Measurements from ENCODE around the gene INSC. TPM values are rescaled to one million over a fixed set of nuclear protein-coding genes. Genes with fewer than 3 reads are reported as not detected.

Gene INSC
- total RNA-seq, 6 donors from 2014 or later, result 0.14 to 1.7 (median 1.0) TPM; not detected in 3

- 86 to 89% methylated on average over 1 of the region's 1 CpG for WGBS, 2 donors
- Histone ChIP-seq H3K27ac (no peak overlapping the region), H3K9me3 (no peaks in the 10 kb centered on the region), H3K36me3 (no peaks in the 10 kb centered on the region), H3K4me1 (no peaks in the 10 kb centered on the region), H3K4me3 (no peak overlapping the region), H3K27me3 (no peaks in the 10 kb centered on the region)
- no peak for ATAC-seq (ENCODE audit: low FRiP score in 2 of 2)
- TF ChIP-seq POLR2AphosphoS5 (IDR thresholded peaks at IDR 0.05), result no peak
- no peak for TF ChIP-seq POLR2A (IDR thresholded peaks at IDR 0.05)
- no peak for TF ChIP-seq EP300 (IDR thresholded peaks at IDR 0.05)
- TF ChIP-seq, protein P1, sequence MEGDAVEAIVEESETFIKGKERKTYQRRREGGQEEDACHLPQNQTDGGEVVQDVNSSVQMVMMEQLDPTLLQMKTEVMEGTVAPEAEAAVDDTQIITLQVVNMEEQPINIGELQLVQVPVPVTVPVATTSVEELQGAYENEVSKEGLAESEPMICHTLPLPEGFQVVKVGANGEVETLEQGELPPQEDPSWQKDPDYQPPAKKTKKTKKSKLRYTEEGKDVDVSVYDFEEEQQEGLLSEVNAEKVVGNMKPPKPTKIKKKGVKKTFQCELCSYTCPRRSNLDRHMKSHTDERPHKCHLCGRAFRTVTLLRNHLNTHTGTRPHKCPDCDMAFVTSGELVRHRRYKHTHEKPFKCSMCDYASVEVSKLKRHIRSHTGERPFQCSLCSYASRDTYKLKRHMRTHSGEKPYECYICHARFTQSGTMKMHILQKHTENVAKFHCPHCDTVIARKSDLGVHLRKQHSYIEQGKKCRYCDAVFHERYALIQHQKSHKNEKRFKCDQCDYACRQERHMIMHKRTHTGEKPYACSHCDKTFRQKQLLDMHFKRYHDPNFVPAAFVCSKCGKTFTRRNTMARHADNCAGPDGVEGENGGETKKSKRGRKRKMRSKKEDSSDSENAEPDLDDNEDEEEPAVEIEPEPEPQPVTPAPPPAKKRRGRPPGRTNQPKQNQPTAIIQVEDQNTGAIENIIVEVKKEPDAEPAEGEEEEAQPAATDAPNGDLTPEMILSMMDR (IDR thresholded peaks at IDR 0.05), result no peak
- no peak for DNase-seq
Measured at GRCh38 chr11:15185021-15185420, 70.3 kb downstream of the INSC start.

DNA sequence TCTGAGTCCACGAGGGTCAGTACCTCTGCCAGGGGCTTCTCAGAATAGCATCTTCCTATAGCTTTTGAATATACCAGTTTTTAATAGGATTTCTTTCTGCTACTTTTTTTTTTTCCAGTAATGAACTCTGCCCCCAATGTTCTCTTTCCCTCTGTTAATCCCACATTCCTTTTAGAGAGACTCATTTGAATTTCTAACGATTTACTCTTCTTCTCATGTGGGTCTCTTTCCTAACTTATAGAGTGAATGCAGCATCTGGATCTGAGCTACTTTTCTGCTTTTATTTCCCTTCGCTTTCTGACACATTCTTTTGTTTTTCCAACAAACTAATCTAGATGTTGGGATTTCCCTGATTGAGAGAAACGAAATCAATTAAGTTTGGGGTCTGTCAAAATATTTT is 71.4 kb downstream of the INSC start:
- WGBS, 2 donors, result 73% methylated on average over 4 of the region's 4 CpGs
- H3K36me3 ChIP-seq, result no peaks in the 10 kb centered on the region

GRCh38 chr11:15189189-15189588 is 74.5 kb downstream of the INSC start:
- Histone ChIP-seq H3K9me3 (no peaks in the 10 kb centered on the region), H3K27ac (no peak overlapping the region), H3K4me1 (no peaks in the 10 kb centered on the region), H3K4me3 (no peak overlapping the region), H3K36me3 (no peaks in the 10 kb centered on the region), H3K27me3 (no peaks in the 10 kb centered on the region)
- TF ChIP-seq POLR2A (IDR thresholded peaks at IDR 0.05), result no peak
- no peak for TF ChIP-seq EP300 (IDR thresholded peaks at IDR 0.05)
- TF ChIP-seq, protein P1 (IDR thresholded peaks at IDR 0.05), result no peak
- no peak for TF ChIP-seq POLR2AphosphoS5 (IDR thresholded peaks at IDR 0.05)
- DNase-seq (no peak), ATAC-seq (ENCODE audit: low FRiP score in 2 of 2) (no peak)
- WGBS, 2 donors, result 90 to 93% methylated on average over 1 of the region's 1 CpG

More for the DNA sequence above, 71.4 kb downstream of the INSC start:
- H3K27ac ChIP-seq, result no peak overlapping the region
- H3K4me1 ChIP-seq, result no peaks in the 10 kb centered on the region
- no peak for DNase-seq
- TF ChIP-seq POLR2AphosphoS5 (IDR thresholded peaks at IDR 0.05) (no peak), EP300 (IDR thresholded peaks at IDR 0.05) (no peak), POLR2A (IDR thresholded peaks at IDR 0.05) (no peak)
- no peaks in the 10 kb centered on the region for H3K9me3 ChIP-seq
- no peak for ATAC-seq (ENCODE audit: low FRiP score in 2 of 2)
- H3K27me3 ChIP-seq, result no peaks in the 10 kb centered on the region
- no peak overlapping the region for H3K4me3 ChIP-seq

DNA sequence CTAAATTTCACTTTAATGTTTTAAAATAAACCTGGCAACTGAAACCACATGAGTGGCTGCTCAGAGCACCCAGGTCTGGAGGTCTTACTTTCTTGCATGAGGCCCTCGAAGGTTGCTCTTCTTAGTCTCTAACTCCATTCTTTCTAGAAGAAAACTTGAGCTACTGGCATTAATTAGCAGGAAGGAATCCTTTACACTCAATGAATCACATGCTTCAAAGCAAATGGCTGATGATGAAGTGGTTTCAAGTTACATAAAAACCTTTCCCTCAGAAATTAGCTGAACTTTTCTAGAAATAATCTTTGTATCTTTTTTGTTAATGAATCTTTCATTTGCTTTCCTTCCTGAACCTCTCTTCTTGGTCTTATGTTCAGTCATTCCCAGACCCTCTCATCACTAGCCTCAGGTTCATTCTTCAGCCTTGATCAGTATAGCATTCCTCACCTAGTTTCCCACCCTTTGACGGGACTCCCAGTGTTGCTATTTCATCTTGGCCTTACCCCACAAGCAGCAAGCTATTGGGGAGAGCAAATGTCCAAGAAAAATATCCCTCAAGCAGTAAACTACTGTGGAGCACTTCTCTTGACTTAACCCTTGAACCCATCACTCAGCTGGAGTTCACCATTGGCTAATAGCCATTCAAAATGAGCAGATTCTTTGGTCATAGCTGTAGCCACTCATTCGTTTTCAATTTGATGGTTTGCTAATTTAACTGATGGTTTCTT is 75.1 kb downstream of the INSC start:
- DNase-seq (no peak), ATAC-seq (ENCODE audit: low FRiP score in 2 of 2) (no peak)
- TF ChIP-seq POLR2A (IDR thresholded peaks at IDR 0.05) (no peak), EP300 (IDR thresholded peaks at IDR 0.05) (no peak)
- TF ChIP-seq, protein P1 (IDR thresholded peaks at IDR 0.05), result no peak
- Histone ChIP-seq H3K4me3 (no peak overlapping the region), H3K27me3 (no peaks in the 10 kb centered on the region), H3K9me3 (no peaks in the 10 kb centered on the region), H3K4me1 (no peaks in the 10 kb centered on the region), H3K27ac (no peak overlapping the region), H3K36me3 (no peaks in the 10 kb centered on the region)
- 54 to 78% methylated on average over 3 of the region's 3 CpGs for WGBS, 2 donors

GRCh38 chr11:15190611-15191010 is 75.9 kb downstream of the INSC start:
- ATAC-seq (ENCODE audit: low FRiP score in 2 of 2) (no peak), DNase-seq (no peak)
- Histone ChIP-seq H3K36me3 (no peaks in the 10 kb centered on the region), H3K27me3 (no peaks in the 10 kb centered on the region), H3K9me3 (no peaks in the 10 kb centered on the region), H3K27ac (no peak overlapping the region), H3K4me3 (no peak overlapping the region), H3K4me1 (no peaks in the 10 kb centered on the region)
- 93 to 98% methylated on average over 3 of the region's 3 CpGs for WGBS, 2 donors
- TF ChIP-seq EP300 (IDR thresholded peaks at IDR 0.05), result no peak
- TF ChIP-seq POLR2AphosphoS5 (IDR thresholded peaks at IDR 0.05), result no peak
- TF ChIP-seq, protein P1 (IDR thresholded peaks at IDR 0.05), result no peak
- no peak for TF ChIP-seq POLR2A (IDR thresholded peaks at IDR 0.05)
